H9 (cell line): ENCODE data around the gene APOBEC2. TPM values are rescaled to one million over a fixed set of nuclear protein-coding genes. Genes with fewer than 3 reads are reported as not detected.
A peak's percentile ranks its signal among the peaks of the same experiment; 100 is the strongest.

Experiments used
- DNase-seq: peaks from one replicate; pipeline ENCODE4 v3.0.0-alpha.2; 2017
- H2AFZ ChIP-seq: one replicate; pipeline ENCODE4 v1.6.1; 2013; ENCODE audit warnings: mild to moderate bottlenecking, low read length, control low read depth, moderate library complexity
- H2AK5ac ChIP-seq: 2 replicates; pipeline ENCODE4 v1.6.1; 2013; ENCODE audit warnings: low read length, control low read depth, mixed read lengths; ENCODE audit not compliant: insufficient read length
- H2BK120ac ChIP-seq: one replicate; pipeline ENCODE4 v1.6.1; 2013; ENCODE audit warnings: low read depth, mild to moderate bottlenecking, low read length, control low read depth, inconsistent platforms; ENCODE audit not compliant: poor library complexity, severe bottlenecking
- H2BK12ac ChIP-seq: 2 replicates; pipeline ENCODE4 v1.6.1; 2013; ENCODE audit warnings: low read length, control low read depth, mixed read lengths, low read depth; ENCODE audit not compliant: insufficient read length
- H2BK15ac ChIP-seq: 2 replicates; pipeline ENCODE4 v1.6.1; 2013; ENCODE audit warnings: low read depth, low read length, control low read depth
- H2BK20ac ChIP-seq: one replicate; pipeline ENCODE4 v1.6.1; 2013; ENCODE audit warnings: low read depth, mild to moderate bottlenecking, low read length, control low read depth, inconsistent platforms; ENCODE audit not compliant: poor library complexity, severe bottlenecking
- H2BK5ac ChIP-seq: 2 replicates; pipeline ENCODE4 v1.6.1; 2013; ENCODE audit warnings: low read length, control low read depth, mixed read lengths; ENCODE audit not compliant: insufficient read length
- H3K14ac ChIP-seq: 2 replicates; pipeline ENCODE4 v1.6.1; 2013; ENCODE audit warnings: low read length, control low read depth; ENCODE audit not compliant: insufficient read depth
- H3K18ac ChIP-seq: 2 replicates; pipeline ENCODE4 v1.6.1; 2013; ENCODE audit warnings: low read depth, mild to moderate bottlenecking, mixed read lengths, low read length, control low read depth; ENCODE audit not compliant: insufficient read length
- H3K23ac ChIP-seq: 2 replicates; pipeline ENCODE4 v1.6.1; 2013; ENCODE audit warnings: low read length, control low read depth, mixed read lengths, low read depth; ENCODE audit not compliant: insufficient read length
- H3K23me2 ChIP-seq: 2 replicates; pipeline ENCODE4 v1.6.1; 2013; ENCODE audit warnings: low read depth, mild to moderate bottlenecking, mixed read lengths, low read length, control low read depth; ENCODE audit not compliant: insufficient read length, poor library complexity, severe bottlenecking
- H3K27ac ChIP-seq: 2 replicates; pipeline ENCODE4 v1.5.1; 2013; ENCODE audit warnings: low read length, control low read depth, mixed read lengths, low read depth; ENCODE audit not compliant: insufficient read length
- H3K27me3 ChIP-seq: 2 replicates; pipeline ENCODE4 v1.6.1; 2013; ENCODE audit warnings: low read length, control low read depth, inconsistent platforms; ENCODE audit not compliant: insufficient read depth
- H3K4ac ChIP-seq: 2 replicates; pipeline ENCODE4 v1.6.1; 2013; ENCODE audit warnings: low read depth, mild to moderate bottlenecking, control low read depth, inconsistent platforms, low read length, moderate library complexity
- H3K4me1 ChIP-seq: 2 replicates; pipeline ENCODE4 v1.6.1; 2013; ENCODE audit warnings: low read length, control low read depth, inconsistent platforms; ENCODE audit not compliant: insufficient read depth
- H3K4me2 ChIP-seq: 2 replicates; pipeline ENCODE4 v1.6.1; 2013; ENCODE audit warnings: low read length, control low read depth, mixed read lengths; ENCODE audit not compliant: insufficient read length, insufficient read depth
- H3K56ac ChIP-seq: 2 replicates; pipeline ENCODE4 v1.6.1; 2013; ENCODE audit warnings: low read depth, mild to moderate bottlenecking, mixed read lengths, low read length, control low read depth; ENCODE audit not compliant: insufficient read length
- H3K79me1 ChIP-seq: 2 replicates; pipeline ENCODE4 v1.6.1; 2013; ENCODE audit warnings: low read depth, mild to moderate bottlenecking, moderate library complexity, low read length, control low read depth, inconsistent platforms; ENCODE audit not compliant: insufficient read depth, poor library complexity, severe bottlenecking
- H3K79me2 ChIP-seq: 2 replicates; pipeline ENCODE4 v1.6.1; 2013; ENCODE audit warnings: low read length, control low read depth, inconsistent platforms; ENCODE audit not compliant: insufficient read depth
- H3K9ac ChIP-seq: 2 replicates; pipeline ENCODE4 v1.6.1; 2013; ENCODE audit warnings: low read length, control low read depth, mixed read lengths; ENCODE audit not compliant: insufficient read length; ENCODE audit errors: extremely low read depth
- H3K9me3 ChIP-seq: one replicate; pipeline ENCODE4 v1.6.1; 2013; ENCODE audit warnings: low read depth, low read length, inconsistent platforms; ENCODE audit not compliant: control insufficient read depth
- H3T11ph ChIP-seq: one replicate; pipeline ENCODE4 v1.6.1; 2013; ENCODE audit warnings: mild to moderate bottlenecking, low read length, control low read depth, inconsistent platforms
- H4K20me1 ChIP-seq: one replicate; pipeline ENCODE4 v1.6.1; 2013; ENCODE audit not compliant: control insufficient read depth, insufficient read length, insufficient read depth
- H4K5ac ChIP-seq: 2 replicates; pipeline ENCODE4 v1.6.1; 2013; ENCODE audit warnings: low read depth, mild to moderate bottlenecking, mixed read lengths, low read length, control low read depth; ENCODE audit not compliant: insufficient read length
- H4K8ac ChIP-seq: replicated peaks from 2 replicates; pipeline ENCODE4 v1.6.1; 2013; ENCODE audit warnings: low read length, control low read depth, mixed read lengths, low read depth; ENCODE audit not compliant: insufficient read length
- H4K91ac ChIP-seq: 2 replicates; pipeline ENCODE4 v1.6.1; 2013; ENCODE audit warnings: low read depth, mild to moderate bottlenecking, moderate library complexity, mixed read lengths, low read length, control low read depth; ENCODE audit not compliant: insufficient read length
- H3K27ac Mint-ChIP-seq, 3 experiments: 2 replicates in 2 of 3; 3 replicates in 1 of 3; pipeline ENCODE4 v1.8.0; 2020 to 2021; ENCODE audit warnings: mixed read lengths in 3 of 3, mild to moderate bottlenecking in 1 of 3, moderate library complexity in 1 of 3
- H3K27me3 Mint-ChIP-seq: 2 replicates; pipeline ENCODE4 v1.8.0; 2021; ENCODE audit warnings: low read depth, mild to moderate bottlenecking, moderate library complexity, mixed read lengths
- H3K36me3 Mint-ChIP-seq, 3 experiments: 2 replicates in 2 of 3; 3 replicates in 1 of 3; pipeline ENCODE4 v1.8.0; 2020 to 2021; ENCODE audit warnings: low read depth in 3 of 3, mixed read lengths in 3 of 3; ENCODE audit not compliant: insufficient read depth in 1 of 3
- H3K4me1 Mint-ChIP-seq, 2 experiments: 2 replicates each; pipeline ENCODE4 v1.8.0; 2020; ENCODE audit warnings: mixed read lengths in 2 of 2
- H3K4me3 Mint-ChIP-seq, 2 experiments: 2 replicates in 1 of 2; 3 replicates in 1 of 2; pipeline ENCODE4 v1.8.0; 2020 to 2021; ENCODE audit warnings: mild to moderate bottlenecking in 2 of 2, mixed read lengths in 2 of 2, moderate library complexity in 1 of 2
- H3K9me3 Mint-ChIP-seq, 2 experiments: 2 replicates in 1 of 2; 3 replicates in 1 of 2; pipeline ENCODE4 v1.8.0; 2020; ENCODE audit warnings: mild to moderate bottlenecking in 2 of 2, mixed read lengths in 2 of 2, moderate library complexity in 1 of 2
- CTCF ChIP-seq: fragments of 200-600 bp; sonication (generic); conservative IDR thresholded peaks from 3 replicates; pipeline ENCODE4 v1.8.0; 2021; ENCODE audit warnings: antibody characterized with exemption, mild to moderate bottlenecking
- WGBS: extraction: QIAGEN DNeasy Blood & Tissue Kit; methylation state at CpG from one replicate; pipeline ENCODE4 v1.1.7; 2013; ENCODE audit warnings: missing lambda C conversion rate, low lambda C conversion rate, mixed read lengths; ENCODE audit not compliant: insufficient read length; ENCODE audit errors: extremely low coverage; 5-methylcytosine and 5-hydroxymethylcytosine counted together
- total RNA-seq: library from RNA; stranded (reverse); gene quantifications from 2 replicates; pipeline ENCODE4 v1.2.1, GENCODE V29; 2021

Gene APOBEC2
- total RNA-seq, 1 experiment from 2014 or later, result not detected

DNA sequence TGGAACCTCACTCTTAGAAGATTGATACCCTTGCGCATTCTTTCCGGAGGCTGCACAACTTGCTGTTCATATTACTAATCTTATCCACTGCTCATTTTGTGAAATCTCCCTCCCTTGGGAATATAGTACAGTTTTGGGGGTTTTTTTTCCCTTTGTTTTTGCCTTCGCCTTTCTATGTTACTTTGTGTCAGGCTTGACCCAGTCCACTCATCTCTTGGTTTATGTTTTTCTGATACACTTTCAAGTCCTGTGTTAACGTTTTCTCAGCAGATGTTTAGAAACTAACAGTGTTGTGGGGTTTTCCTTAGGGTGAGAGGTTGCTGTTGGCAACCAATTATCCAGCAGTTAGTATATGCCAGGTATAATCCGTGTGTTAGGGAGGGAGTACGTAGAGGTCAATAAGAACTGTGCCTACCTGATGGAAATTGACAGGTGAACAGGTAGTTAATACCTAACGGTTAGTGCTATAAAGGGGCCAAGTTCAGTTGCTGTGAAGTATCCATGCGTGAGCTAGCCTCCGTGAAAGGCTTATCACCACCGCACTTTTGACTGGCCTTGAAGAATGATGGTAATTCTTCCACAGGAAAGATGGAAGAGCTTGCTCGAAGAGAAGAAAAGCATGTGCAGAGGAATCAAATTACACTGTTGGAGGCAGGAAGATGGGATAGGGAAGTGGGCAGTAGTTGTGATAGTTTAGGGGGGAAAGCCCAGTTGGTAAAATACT is 21.1 kb downstream of the APOBEC2 start:
- no peak overlapping the region for H2AK5ac ChIP-seq
- H3K9me3 Mint-ChIP-seq, result no peaks in the 10 kb centered on the region; a peak in 1 of 5 replicates
- no peak overlapping the region for H3K14ac ChIP-seq
- no peak overlapping the region for H2BK20ac ChIP-seq
- DNase-seq, result no peak
- H3K18ac ChIP-seq, result no peak overlapping the region
- H3K27me3 ChIP-seq, result no peaks in the 10 kb centered on the region
- no peak for TF ChIP-seq CTCF
- no peak overlapping the region for H2BK5ac ChIP-seq
- no peak overlapping the region for H4K8ac ChIP-seq
- H3K4me1 Mint-ChIP-seq, result peaks cover 35 to 38% of the 10 kb centered on the region in 2 experiments
- no peaks in the 10 kb centered on the region for H4K20me1 ChIP-seq
- no peak overlapping the region for H2BK12ac ChIP-seq
- H3K27ac Mint-ChIP-seq, result peak overlapping the region; percentile 86 to 92 (median 88)
- peak overlapping the region; percentile 91 to 92 for H3K4me3 Mint-ChIP-seq
- peak overlapping the region; percentile 100 for H3K4me2 ChIP-seq
- H3K27me3 Mint-ChIP-seq, result no peaks in the 10 kb centered on the region
- no peak overlapping the region for H2BK15ac ChIP-seq
- H3K56ac ChIP-seq, result no peak overlapping the region
- WGBS, result no CpG with 5 or more reads among the region's 11 CpGs
- H3T11ph ChIP-seq, result no peak overlapping the region
- no peak overlapping the region for H3K23ac ChIP-seq
- peaks cover 9% of the 10 kb centered on the region for H3K23me2 ChIP-seq
- H4K91ac ChIP-seq, result no peak overlapping the region
- H4K5ac ChIP-seq, result no peak overlapping the region
- H3K79me2 ChIP-seq, result peaks cover 41% of the 10 kb centered on the region
- no peak overlapping the region for H2BK120ac ChIP-seq
- H3K79me1 ChIP-seq, result peaks cover 4% of the 10 kb centered on the region
- peak overlapping the region; percentile 91 for H3K9ac ChIP-seq
- H2AFZ ChIP-seq, result no peak overlapping the region
- peaks cover 3 to 36% (median 21%) of the 10 kb centered on the region in 3 experiments; a peak in 6 of 7 replicates for H3K36me3 Mint-ChIP-seq
- H3K4ac ChIP-seq, result no peak overlapping the region
- no peak overlapping the region for H3K27ac ChIP-seq
- no peaks in the 10 kb centered on the region for H3K9me3 ChIP-seq
- no peaks in the 10 kb centered on the region for H3K4me1 ChIP-seq
